H9 (cell line): ENCODE data around the gene NPAS2. TPM values are rescaled to one million over a fixed set of nuclear protein-coding genes. Genes with fewer than 3 reads are reported as not detected.

Experiments used
- DNase-seq: peaks from one replicate; pipeline ENCODE4 v3.0.0-alpha.2; 2017
- H2AFZ ChIP-seq: one replicate; pipeline ENCODE4 v1.6.1; 2013; ENCODE audit warnings: mild to moderate bottlenecking, low read length, control low read depth, moderate library complexity
- H2AK5ac ChIP-seq: 2 replicates; pipeline ENCODE4 v1.6.1; 2013; ENCODE audit warnings: low read length, control low read depth, mixed read lengths; ENCODE audit not compliant: insufficient read length
- H2BK120ac ChIP-seq: one replicate; pipeline ENCODE4 v1.6.1; 2013; ENCODE audit warnings: low read depth, mild to moderate bottlenecking, low read length, control low read depth, inconsistent platforms; ENCODE audit not compliant: poor library complexity, severe bottlenecking
- H2BK12ac ChIP-seq: 2 replicates; pipeline ENCODE4 v1.6.1; 2013; ENCODE audit warnings: low read length, control low read depth, mixed read lengths, low read depth; ENCODE audit not compliant: insufficient read length
- H2BK15ac ChIP-seq: 2 replicates; pipeline ENCODE4 v1.6.1; 2013; ENCODE audit warnings: low read depth, low read length, control low read depth
- H2BK20ac ChIP-seq: one replicate; pipeline ENCODE4 v1.6.1; 2013; ENCODE audit warnings: low read depth, mild to moderate bottlenecking, low read length, control low read depth, inconsistent platforms; ENCODE audit not compliant: poor library complexity, severe bottlenecking
- H2BK5ac ChIP-seq: 2 replicates; pipeline ENCODE4 v1.6.1; 2013; ENCODE audit warnings: low read length, control low read depth, mixed read lengths; ENCODE audit not compliant: insufficient read length
- H3K14ac ChIP-seq: 2 replicates; pipeline ENCODE4 v1.6.1; 2013; ENCODE audit warnings: low read length, control low read depth; ENCODE audit not compliant: insufficient read depth
- H3K18ac ChIP-seq: 2 replicates; pipeline ENCODE4 v1.6.1; 2013; ENCODE audit warnings: low read depth, mild to moderate bottlenecking, mixed read lengths, low read length, control low read depth; ENCODE audit not compliant: insufficient read length
- H3K23ac ChIP-seq: 2 replicates; pipeline ENCODE4 v1.6.1; 2013; ENCODE audit warnings: low read length, control low read depth, mixed read lengths, low read depth; ENCODE audit not compliant: insufficient read length
- H3K23me2 ChIP-seq: 2 replicates; pipeline ENCODE4 v1.6.1; 2013; ENCODE audit warnings: low read depth, mild to moderate bottlenecking, mixed read lengths, low read length, control low read depth; ENCODE audit not compliant: insufficient read length, poor library complexity, severe bottlenecking
- H3K27ac ChIP-seq: 2 replicates; pipeline ENCODE4 v1.5.1; 2013; ENCODE audit warnings: low read length, control low read depth, mixed read lengths, low read depth; ENCODE audit not compliant: insufficient read length
- H3K27me3 ChIP-seq: 2 replicates; pipeline ENCODE4 v1.6.1; 2013; ENCODE audit warnings: low read length, control low read depth, inconsistent platforms; ENCODE audit not compliant: insufficient read depth
- H3K4ac ChIP-seq: 2 replicates; pipeline ENCODE4 v1.6.1; 2013; ENCODE audit warnings: low read depth, mild to moderate bottlenecking, control low read depth, inconsistent platforms, low read length, moderate library complexity
- H3K4me1 ChIP-seq: 2 replicates; pipeline ENCODE4 v1.6.1; 2013; ENCODE audit warnings: low read length, control low read depth, inconsistent platforms; ENCODE audit not compliant: insufficient read depth
- H3K4me2 ChIP-seq: 2 replicates; pipeline ENCODE4 v1.6.1; 2013; ENCODE audit warnings: low read length, control low read depth, mixed read lengths; ENCODE audit not compliant: insufficient read length, insufficient read depth
- H3K56ac ChIP-seq: 2 replicates; pipeline ENCODE4 v1.6.1; 2013; ENCODE audit warnings: low read depth, mild to moderate bottlenecking, mixed read lengths, low read length, control low read depth; ENCODE audit not compliant: insufficient read length
- H3K79me1 ChIP-seq: 2 replicates; pipeline ENCODE4 v1.6.1; 2013; ENCODE audit warnings: low read depth, mild to moderate bottlenecking, moderate library complexity, low read length, control low read depth, inconsistent platforms; ENCODE audit not compliant: insufficient read depth, poor library complexity, severe bottlenecking
- H3K79me2 ChIP-seq: 2 replicates; pipeline ENCODE4 v1.6.1; 2013; ENCODE audit warnings: low read length, control low read depth, inconsistent platforms; ENCODE audit not compliant: insufficient read depth
- H3K9ac ChIP-seq: 2 replicates; pipeline ENCODE4 v1.6.1; 2013; ENCODE audit warnings: low read length, control low read depth, mixed read lengths; ENCODE audit not compliant: insufficient read length; ENCODE audit errors: extremely low read depth
- H3K9me3 ChIP-seq: one replicate; pipeline ENCODE4 v1.6.1; 2013; ENCODE audit warnings: low read depth, low read length, inconsistent platforms; ENCODE audit not compliant: control insufficient read depth
- H3T11ph ChIP-seq: one replicate; pipeline ENCODE4 v1.6.1; 2013; ENCODE audit warnings: mild to moderate bottlenecking, low read length, control low read depth, inconsistent platforms
- H4K20me1 ChIP-seq: one replicate; pipeline ENCODE4 v1.6.1; 2013; ENCODE audit not compliant: control insufficient read depth, insufficient read length, insufficient read depth
- H4K5ac ChIP-seq: 2 replicates; pipeline ENCODE4 v1.6.1; 2013; ENCODE audit warnings: low read depth, mild to moderate bottlenecking, mixed read lengths, low read length, control low read depth; ENCODE audit not compliant: insufficient read length
- H4K8ac ChIP-seq: replicated peaks from 2 replicates; pipeline ENCODE4 v1.6.1; 2013; ENCODE audit warnings: low read length, control low read depth, mixed read lengths, low read depth; ENCODE audit not compliant: insufficient read length
- H4K91ac ChIP-seq: 2 replicates; pipeline ENCODE4 v1.6.1; 2013; ENCODE audit warnings: low read depth, mild to moderate bottlenecking, moderate library complexity, mixed read lengths, low read length, control low read depth; ENCODE audit not compliant: insufficient read length
- H3K27ac Mint-ChIP-seq, 3 experiments: 2 replicates in 2 of 3; 3 replicates in 1 of 3; pipeline ENCODE4 v1.8.0; 2020 to 2021; ENCODE audit warnings: mixed read lengths in 3 of 3, mild to moderate bottlenecking in 1 of 3, moderate library complexity in 1 of 3
- H3K27me3 Mint-ChIP-seq: 2 replicates; pipeline ENCODE4 v1.8.0; 2021; ENCODE audit warnings: low read depth, mild to moderate bottlenecking, moderate library complexity, mixed read lengths
- H3K36me3 Mint-ChIP-seq, 3 experiments: 2 replicates in 2 of 3; 3 replicates in 1 of 3; pipeline ENCODE4 v1.8.0; 2020 to 2021; ENCODE audit warnings: low read depth in 3 of 3, mixed read lengths in 3 of 3; ENCODE audit not compliant: insufficient read depth in 1 of 3
- H3K4me1 Mint-ChIP-seq, 2 experiments: 2 replicates each; pipeline ENCODE4 v1.8.0; 2020; ENCODE audit warnings: mixed read lengths in 2 of 2
- H3K4me3 Mint-ChIP-seq, 2 experiments: 2 replicates in 1 of 2; 3 replicates in 1 of 2; pipeline ENCODE4 v1.8.0; 2020 to 2021; ENCODE audit warnings: mild to moderate bottlenecking in 2 of 2, mixed read lengths in 2 of 2, moderate library complexity in 1 of 2
- H3K9me3 Mint-ChIP-seq, 2 experiments: 2 replicates in 1 of 2; 3 replicates in 1 of 2; pipeline ENCODE4 v1.8.0; 2020; ENCODE audit warnings: mild to moderate bottlenecking in 2 of 2, mixed read lengths in 2 of 2, moderate library complexity in 1 of 2
- WGBS: extraction: QIAGEN DNeasy Blood & Tissue Kit; methylation state at CpG from one replicate; pipeline ENCODE4 v1.1.7; 2013; ENCODE audit warnings: missing lambda C conversion rate, low lambda C conversion rate, mixed read lengths; ENCODE audit not compliant: insufficient read length; ENCODE audit errors: extremely low coverage; 5-methylcytosine and 5-hydroxymethylcytosine counted together
- total RNA-seq: library from RNA; stranded (reverse); gene quantifications from 2 replicates; pipeline ENCODE4 v1.2.1, GENCODE V29; 2021
- TF ChIP-seq, protein P1 (sequence below): fragments of 200-600 bp; sonication (generic); conservative IDR thresholded peaks from 3 replicates; pipeline ENCODE4 v1.8.0; 2021; ENCODE audit warnings: antibody characterized with exemption, mild to moderate bottlenecking

NPAS2 gene
- total RNA-seq, 1 experiment from 2014 or later = 1.3 TPM

DNA sequence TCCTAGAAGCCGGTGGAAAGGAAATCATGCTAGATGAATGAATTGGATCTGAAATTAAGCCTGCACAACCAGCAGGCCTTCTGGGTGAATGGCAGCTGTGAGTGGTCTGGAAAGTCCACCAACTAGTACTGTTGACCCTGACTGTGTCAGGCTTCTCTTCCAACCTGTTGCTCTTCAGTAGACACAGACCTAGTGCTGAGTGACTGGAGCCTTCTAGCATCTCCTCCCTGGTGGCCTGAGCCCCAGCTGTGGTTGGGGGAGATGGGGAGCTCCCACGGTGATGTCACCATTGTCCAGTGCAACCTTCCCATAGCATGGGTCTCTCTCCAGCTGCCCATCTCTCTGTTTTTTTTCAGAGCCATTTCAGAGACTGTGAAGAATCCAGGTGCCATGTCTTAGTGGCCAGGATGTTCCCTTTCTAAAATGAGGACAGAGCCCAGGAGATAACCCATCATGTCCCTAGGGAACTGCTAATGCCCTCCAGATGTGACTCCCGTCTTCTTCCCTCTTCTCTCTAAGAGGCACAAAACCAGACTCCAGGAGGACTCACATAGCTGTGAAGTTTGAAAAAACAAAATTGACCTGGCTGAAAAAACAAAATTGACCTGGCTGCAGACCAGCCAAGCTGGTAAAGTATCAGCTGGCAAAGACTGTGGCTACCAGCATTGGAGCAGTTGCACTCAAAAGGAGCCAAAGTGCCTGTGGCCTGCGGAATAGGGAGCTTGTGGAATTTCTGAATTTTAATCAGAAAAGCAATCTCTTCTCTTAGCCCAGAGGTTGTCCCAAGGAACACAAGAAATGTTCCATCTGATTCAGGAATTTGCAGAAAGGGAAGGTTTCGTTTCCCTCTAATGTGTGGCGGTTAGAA lies 114.8 kb downstream of the NPAS2 start:
- Mint-ChIP-seq H3K4me3 (no peak overlapping the region), H3K9me3 (no peaks in the 10 kb centered on the region), H3K36me3 (no peaks in the 10 kb centered on the region), H3K27me3 (no peaks in the 10 kb centered on the region), H3K27ac (no peak overlapping the region), H3K4me1 (peaks cover 2% of the 10 kb centered on the region in 2 experiments; a peak in 1 of 4 replicates)
- Histone ChIP-seq H3K56ac (no peak overlapping the region), H2BK5ac (no peak overlapping the region), H3K79me2 (no peaks in the 10 kb centered on the region), H3K4me2 (no peak overlapping the region), H4K5ac (no peak overlapping the region), H2BK120ac (no peak overlapping the region), H3K4me1 (no peaks in the 10 kb centered on the region), H3K9ac (no peak overlapping the region), H4K91ac (no peak overlapping the region), H3K23ac (no peak overlapping the region), H2BK15ac (no peak overlapping the region), H2BK20ac (no peak overlapping the region), H2AK5ac (no peak overlapping the region), H4K20me1 (no peaks in the 10 kb centered on the region), H3T11ph (no peak overlapping the region), H2AFZ (no peak overlapping the region), H3K23me2 (no peaks in the 10 kb centered on the region), H4K8ac (no peak overlapping the region), H3K27ac (no peak overlapping the region), H3K9me3 (no peaks in the 10 kb centered on the region), H3K18ac (no peak overlapping the region), H3K14ac (no peak overlapping the region), H3K4ac (no peak overlapping the region), H2BK12ac (no peak overlapping the region), H3K27me3 (no peaks in the 10 kb centered on the region), H3K79me1 (no peaks in the 10 kb centered on the region)
- no peak for DNase-seq
- TF ChIP-seq, protein P1, sequence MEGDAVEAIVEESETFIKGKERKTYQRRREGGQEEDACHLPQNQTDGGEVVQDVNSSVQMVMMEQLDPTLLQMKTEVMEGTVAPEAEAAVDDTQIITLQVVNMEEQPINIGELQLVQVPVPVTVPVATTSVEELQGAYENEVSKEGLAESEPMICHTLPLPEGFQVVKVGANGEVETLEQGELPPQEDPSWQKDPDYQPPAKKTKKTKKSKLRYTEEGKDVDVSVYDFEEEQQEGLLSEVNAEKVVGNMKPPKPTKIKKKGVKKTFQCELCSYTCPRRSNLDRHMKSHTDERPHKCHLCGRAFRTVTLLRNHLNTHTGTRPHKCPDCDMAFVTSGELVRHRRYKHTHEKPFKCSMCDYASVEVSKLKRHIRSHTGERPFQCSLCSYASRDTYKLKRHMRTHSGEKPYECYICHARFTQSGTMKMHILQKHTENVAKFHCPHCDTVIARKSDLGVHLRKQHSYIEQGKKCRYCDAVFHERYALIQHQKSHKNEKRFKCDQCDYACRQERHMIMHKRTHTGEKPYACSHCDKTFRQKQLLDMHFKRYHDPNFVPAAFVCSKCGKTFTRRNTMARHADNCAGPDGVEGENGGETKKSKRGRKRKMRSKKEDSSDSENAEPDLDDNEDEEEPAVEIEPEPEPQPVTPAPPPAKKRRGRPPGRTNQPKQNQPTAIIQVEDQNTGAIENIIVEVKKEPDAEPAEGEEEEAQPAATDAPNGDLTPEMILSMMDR = no peak
- WGBS = no CpG with 5 or more reads among the region's 6 CpGs
